GM12878 (cell line): ENCODE results near the gene UBASH3A. TPM values are rescaled to one million over a fixed set of nuclear protein-coding genes. Genes with fewer than 3 reads are reported as not detected.

Experiments used
- BCL11A ChIP-seq: IDR thresholded peaks from 2 replicates; pipeline ENCODE4 v1.6.1; 2011; ENCODE audit warnings: low read depth, low read length
- BCLAF1 ChIP-seq: fragments of 450-650 bp; IDR thresholded peaks from 2 replicates; pipeline ENCODE4 v1.6.1; 2017; ENCODE audit warnings: antibody characterized with exemption, mild to moderate bottlenecking, moderate library complexity
- CBFB ChIP-seq: IDR thresholded peaks from 2 replicates; pipeline ENCODE4 v1.6.1; 2016; ENCODE audit warnings: antibody characterized with exemption, low read depth
- CHD1 ChIP-seq: IDR thresholded peaks from 2 replicates; pipeline ENCODE4 v1.6.1; 2012; ENCODE audit warnings: low read depth, low read length, improper control_type of control experiment
- CREB1 ChIP-seq: IDR thresholded peaks from 2 replicates; pipeline ENCODE4 v1.6.1; 2012; ENCODE audit warnings: low read depth, mild to moderate bottlenecking, inconsistent platforms
- EZH2 ChIP-seq: IDR thresholded peaks from 2 replicates; pipeline ENCODE4 v1.6.1; 2012; ENCODE audit warnings: low read depth, mild to moderate bottlenecking, control low read depth, inconsistent platforms, low read length, borderline replicate concordance; ENCODE audit not compliant: control insufficient read depth
- IKZF2 ChIP-seq, 2 experiments: fragments of 450-650 bp; IDR thresholded peaks; 2 replicates each; pipeline ENCODE4 v1.6.1; 2017; ENCODE audit warnings: mild to moderate bottlenecking in 2 of 2, moderate library complexity in 2 of 2
- IRF4 ChIP-seq: IDR thresholded peaks from 2 replicates; pipeline ENCODE4 v1.6.1; 2011; ENCODE audit warnings: low read depth, low read length
- LARP7 ChIP-seq: fragments of 450-650 bp; IDR thresholded peaks from 2 replicates; pipeline ENCODE4 v1.6.1; 2017; ENCODE audit warnings: mild to moderate bottlenecking
- MTA3 ChIP-seq: IDR thresholded peaks from 2 replicates; pipeline ENCODE4 v1.6.1; 2012; ENCODE audit warnings: low read length, inconsistent platforms, borderline replicate concordance
- NFYB ChIP-seq: IDR thresholded peaks from 2 replicates; pipeline ENCODE4 v1.6.1; 2011; ENCODE audit warnings: low read depth, mild to moderate bottlenecking, low read length, improper control_type of control experiment, moderate library complexity; ENCODE audit not compliant: insufficient read depth
- NR2C1 ChIP-seq: fragments of 450-650 bp; IDR thresholded peaks from 2 replicates; pipeline ENCODE4 v1.6.1; 2017; ENCODE audit warnings: antibody characterized with exemption, mild to moderate bottlenecking, moderate library complexity
- NR2C2 ChIP-seq: IDR thresholded peaks from 2 replicates; pipeline ENCODE4 v1.6.1; 2011; ENCODE audit warnings: borderline replicate concordance, low read depth; ENCODE audit not compliant: control insufficient read depth, insufficient read length
- POLR2A ChIP-seq: IDR thresholded peaks from 2 replicates; pipeline ENCODE4 v1.6.1; 2011; ENCODE audit warnings: low read depth, mild to moderate bottlenecking, low read length
- POU2F2 ChIP-seq: IDR thresholded peaks from 3 replicates; pipeline ENCODE4 v1.6.1; 2011; ENCODE audit warnings: low read depth, mild to moderate bottlenecking, low read length, borderline replicate concordance
- RAD51 ChIP-seq: fragments of 450-650 bp; IDR thresholded peaks from 2 replicates; pipeline ENCODE4 v1.6.1; 2016; ENCODE audit warnings: moderate library complexity, mild to moderate bottlenecking, inconsistent platforms
- RELB ChIP-seq: fragments of 450-650 bp; IDR thresholded peaks from 2 replicates; pipeline ENCODE4 v1.6.1; 2017; ENCODE audit warnings: low read depth, mild to moderate bottlenecking, moderate library complexity
- SMAD5 ChIP-seq: IDR thresholded peaks from 2 replicates; pipeline ENCODE4 v1.6.1; 2016; ENCODE audit warnings: antibody characterized with exemption, low read depth
- SMC3 ChIP-seq: IDR thresholded peaks from 2 replicates; pipeline ENCODE4 v1.6.1; 2011; ENCODE audit warnings: low read length, improper control_type of control experiment, borderline replicate concordance
- SP1 ChIP-seq: IDR thresholded peaks from one replicate; pipeline ENCODE4 v1.6.1; 2011; ENCODE audit warnings: low read depth, low read length
- SREBF2 ChIP-seq: IDR thresholded peaks from 2 replicates; pipeline ENCODE4 v1.6.1; 2012; ENCODE audit warnings: mild to moderate bottlenecking, low read length
- STAT1 ChIP-seq: fragments of 450-650 bp; conservative IDR thresholded peaks from 2 replicates; pipeline ENCODE4 v1.6.1; 2014; ENCODE audit warnings: antibody characterized with exemption, mild to moderate bottlenecking
- SUZ12 ChIP-seq: fragments of 200-600 bp; sonication (generic); IDR thresholded peaks from one replicate; pipeline ENCODE4 v1.6.1; 2018; ENCODE audit warnings: antibody characterized with exemption, mild to moderate bottlenecking; ENCODE audit not compliant: unreplicated experiment
- TCF3 ChIP-seq: IDR thresholded peaks from 2 replicates; pipeline ENCODE4 v1.6.1; 2012; ENCODE audit warnings: low read depth, mild to moderate bottlenecking, low read length, borderline replicate concordance; ENCODE audit not compliant: insufficient read depth
- USF2 ChIP-seq: IDR thresholded peaks from 2 replicates; pipeline ENCODE4 v1.6.1; 2011; ENCODE audit warnings: low read depth, low read length, improper control_type of control experiment, borderline replicate concordance
- YBX1 ChIP-seq: fragments of 450-650 bp; IDR thresholded peaks from 2 replicates; pipeline ENCODE4 v1.6.1; 2016; ENCODE audit warnings: antibody characterized with exemption
- ZNF207 ChIP-seq: fragments of 450-650 bp; IDR thresholded peaks from 2 replicates; pipeline ENCODE4 v1.6.1; 2014; ENCODE audit warnings: antibody characterized with exemption, mild to moderate bottlenecking, borderline replicate concordance
- ZNF274 ChIP-seq: IDR thresholded peaks from one replicate; pipeline ENCODE4 v1.8.0; 2011; ENCODE audit not compliant: insufficient read length, insufficient read depth
- ZNF384 ChIP-seq: IDR thresholded peaks from 2 replicates; pipeline ENCODE4 v1.6.1; 2012; ENCODE audit warnings: low read depth, mild to moderate bottlenecking, low read length, improper control_type of control experiment, borderline replicate concordance
- polyA plus RNA-seq, 11 experiments: library from polyadenylated mRNA; depleted of rRNA in 4 of 11; unstranded in 6 of 11; stranded (reverse) in 5 of 11; fragments of >200 nt; fragmentation: Nextera tagmentation in 4 of 11; fragmentation: Illumina TruSeq in 1 of 11; extraction: Ambion mirVana in 4 of 11; extraction: Trizol in 1 of 11; gene quantifications; 1 replicate in 1 of 11; 2 replicates in 10 of 11; pipeline versions ENCODE4 v1.2.1 to v1.2.3, GENCODE V29; 2011 to 2016; ENCODE audit warnings: inconsistent platforms in 2 of 11, missing spikeins in 2 of 11, low read depth in 1 of 11
- total RNA-seq, 4 experiments: library from RNA; depleted of rRNA in 3 of 4; stranded (reverse); fragments of >200 nt in 3 of 4; fragmentation: Illumina TruSeq in 1 of 4; extraction: Trizol in 1 of 4; gene quantifications; 2 replicates each; pipeline versions ENCODE4 v1.2.1 to v1.2.3, GENCODE V29; 2013 to 2021

The UBASH3A gene
- total and polyA plus RNA-seq, 10 of the 15 experiments (the other 5 are each of a cell fraction or from before 2014, with no cell fraction given) = 0.04 to 0.39 (median 0.23) TPM; not detected in 1

- no peak for TF ChIP-seq STAT1
- no peak for TF ChIP-seq EZH2
- TF ChIP-seq BCL11A = 0 out of 2 replicates have a peak, but pooled peaks have one; percentile 4
- no peak for TF ChIP-seq YBX1
- no peak for TF ChIP-seq CBFB
- TF ChIP-seq NR2C2 = no peak
- TF ChIP-seq SMC3 = no peak
- TF ChIP-seq BCLAF1 = no peak
- no peak for TF ChIP-seq IRF4
- no peak for TF ChIP-seq LARP7
- TF ChIP-seq CHD1 = no peak
- 0 out of 2 replicates have a peak, but pooled peaks have one; percentile 21 for TF ChIP-seq RELB
- TF ChIP-seq SP1 = no peak
- TF ChIP-seq ZNF384 = no peak
- peak; percentile 25 to 37; a peak in 2 of 4 replicates for TF ChIP-seq IKZF2 (IDR thresholded peaks at IDR 0.05)
- no peak for TF ChIP-seq SMAD5
- no peak for TF ChIP-seq POU2F2
- TF ChIP-seq SREBF2 = no peak
- no peak for TF ChIP-seq NFYB
- TF ChIP-seq RAD51 = 0 out of 2 replicates have a peak, but pooled peaks have one; percentile 25
- peak; percentile 79 for TF ChIP-seq CREB1
- TF ChIP-seq NR2C1 = no peak
- TF ChIP-seq SUZ12 = no peak
- no peak for TF ChIP-seq ZNF207
- TF ChIP-seq ZNF274 = no peak
- no peak for TF ChIP-seq POLR2A
- no peak for TF ChIP-seq USF2
- no peak for TF ChIP-seq TCF3
- no peak for TF ChIP-seq MTA3
Observed at GRCh38 chr21:42474043-42474831, 70.5 kb downstream of the UBASH3A start (continued).
